HepG2 (cell line): Measurements from ENCODE around the gene ABHD17A. TPM values are rescaled to one million over a fixed set of nuclear protein-coding genes. Genes with fewer than 3 reads are reported as not detected.

ENCODE experiments used
- AGO1 ChIP-seq: fragments of 200-400 bp; formaldehyde crosslinking; IDR thresholded peaks from 2 replicates; pipeline ENCODE4 v1.6.1; 2017; ENCODE audit warnings: mild to moderate bottlenecking, low read depth, low read length, moderate library complexity; ENCODE audit not compliant: poor library complexity, severe bottlenecking
- ATF7-NPFF ChIP-seq: sonication (generic); formaldehyde crosslinking; IDR thresholded peaks from 2 replicates; pipeline ENCODE4 v1.8.1; 2023; ENCODE audit warnings: mild to moderate bottlenecking, low read depth, missing genetic modification reagents, moderate library complexity
- FOXA3 ChIP-seq: IDR thresholded peaks from 2 replicates; pipeline ENCODE4 v1.6.1; 2016; ENCODE audit warnings: missing genetic modification reagents, missing compliant biosample characterization
- HMG20A ChIP-seq: IDR thresholded peaks from 2 replicates; pipeline ENCODE4 v1.6.1; 2016; ENCODE audit warnings: borderline replicate concordance
- HNF4G ChIP-seq, 2 experiments: sonication (generic) in 1 of 2; formaldehyde crosslinking in 1 of 2; IDR thresholded peaks; 2 replicates each; pipeline versions ENCODE4 v1.4.0 to v1.6.1; 2011 to 2020; ENCODE audit warnings: borderline replicate concordance in 2 of 2, low read depth in 2 of 2, mild to moderate bottlenecking in 2 of 2, low read length in 1 of 2, missing genetic modification reagents in 1 of 2, moderate library complexity in 1 of 2
- IRF2 ChIP-seq: IDR thresholded peaks from 2 replicates; pipeline ENCODE4 v1.6.1; 2018; ENCODE audit warnings: missing genetic modification reagents, missing compliant biosample characterization
- MYNN ChIP-seq: sonication (generic); formaldehyde crosslinking; IDR thresholded peaks from 2 replicates; pipeline ENCODE4 v1.4.0; 2020; ENCODE audit warnings: mild to moderate bottlenecking, low read depth, missing genetic modification reagents
- MZF1 ChIP-seq: sonication (generic); formaldehyde crosslinking; IDR thresholded peaks from 2 replicates; pipeline ENCODE4 v1.8.1; 2023; ENCODE audit warnings: mild to moderate bottlenecking, missing genetic modification reagents, borderline replicate concordance
- PITX1 ChIP-seq: sonication (generic); formaldehyde crosslinking; IDR thresholded peaks from 2 replicates; pipeline ENCODE4 v1.5.1; 2020; ENCODE audit warnings: mild to moderate bottlenecking, missing genetic modification reagents
- PPARG ChIP-seq: conservative IDR thresholded peaks from 2 replicates; pipeline ENCODE4 v1.6.1; 2016; ENCODE audit warnings: missing biosample characterization, missing genetic modification reagents
- SAP130 ChIP-seq: IDR thresholded peaks from 2 replicates; pipeline ENCODE4 v1.6.1; 2016; ENCODE audit warnings: low read depth
- ZNF12 ChIP-seq: sonication (generic); formaldehyde crosslinking; IDR thresholded peaks from 2 replicates; pipeline ENCODE4 v1.5.0; 2020; ENCODE audit warnings: missing genetic modification reagents
- ZNF552 ChIP-seq: sonication (generic); formaldehyde crosslinking; IDR thresholded peaks from 2 replicates; pipeline ENCODE4 v1.9.0; 2022; ENCODE audit warnings: missing genetic modification reagents, mild to moderate bottlenecking, borderline replicate concordance
- polyA plus RNA-seq, 8 experiments: library from polyadenylated mRNA; depleted of rRNA in 3 of 8; stranded (reverse) in 7 of 8; unstranded in 1 of 8; fragments of >200 nt; fragmentation: Illumina TruSeq in 4 of 8; extraction: Trizol in 4 of 8; gene quantifications; 2 replicates each; pipeline versions ENCODE4 v1.2.1 to v1.2.3, GENCODE V29; 2011 to 2016; ENCODE audit warnings: low read depth in 4 of 8, missing spikeins in 1 of 8, mixed read lengths in 1 of 8; ENCODE audit not compliant: insufficient read depth in 1 of 8
- total RNA-seq, 5 experiments: library from RNA; depleted of rRNA; stranded (reverse); fragments of >200 nt; fragmentation: Illumina TruSeq; extraction: Trizol; gene quantifications; 2 replicates each; pipeline ENCODE4 v1.2.3, GENCODE V29; 2016; ENCODE audit warnings: low read depth in 1 of 5
- TF ChIP-seq, protein P1 (sequence below): IDR thresholded peaks from 2 replicates; pipeline ENCODE4 v1.6.1; 2016; ENCODE audit warnings: low read depth, control low read depth
- TF ChIP-seq, protein P2 (sequence below), 2 experiments: fragments of 450-650 bp in 1 of 2; sonication (generic) in 1 of 2; formaldehyde crosslinking in 1 of 2; IDR thresholded peaks; 2 replicates each; pipeline versions ENCODE4 v1.6.1 to v1.8.0; 2016 to 2022; ENCODE audit warnings: antibody characterized with exemption in 1 of 2, mild to moderate bottlenecking in 1 of 2, missing genetic modification reagents in 1 of 2

ABHD17A gene
- total and polyA plus RNA-seq, 2 of the 13 experiments (the other 11 are each of a cell fraction or from before 2014, with no cell fraction given): 27.7 to 40.8 TPM

DNA sequence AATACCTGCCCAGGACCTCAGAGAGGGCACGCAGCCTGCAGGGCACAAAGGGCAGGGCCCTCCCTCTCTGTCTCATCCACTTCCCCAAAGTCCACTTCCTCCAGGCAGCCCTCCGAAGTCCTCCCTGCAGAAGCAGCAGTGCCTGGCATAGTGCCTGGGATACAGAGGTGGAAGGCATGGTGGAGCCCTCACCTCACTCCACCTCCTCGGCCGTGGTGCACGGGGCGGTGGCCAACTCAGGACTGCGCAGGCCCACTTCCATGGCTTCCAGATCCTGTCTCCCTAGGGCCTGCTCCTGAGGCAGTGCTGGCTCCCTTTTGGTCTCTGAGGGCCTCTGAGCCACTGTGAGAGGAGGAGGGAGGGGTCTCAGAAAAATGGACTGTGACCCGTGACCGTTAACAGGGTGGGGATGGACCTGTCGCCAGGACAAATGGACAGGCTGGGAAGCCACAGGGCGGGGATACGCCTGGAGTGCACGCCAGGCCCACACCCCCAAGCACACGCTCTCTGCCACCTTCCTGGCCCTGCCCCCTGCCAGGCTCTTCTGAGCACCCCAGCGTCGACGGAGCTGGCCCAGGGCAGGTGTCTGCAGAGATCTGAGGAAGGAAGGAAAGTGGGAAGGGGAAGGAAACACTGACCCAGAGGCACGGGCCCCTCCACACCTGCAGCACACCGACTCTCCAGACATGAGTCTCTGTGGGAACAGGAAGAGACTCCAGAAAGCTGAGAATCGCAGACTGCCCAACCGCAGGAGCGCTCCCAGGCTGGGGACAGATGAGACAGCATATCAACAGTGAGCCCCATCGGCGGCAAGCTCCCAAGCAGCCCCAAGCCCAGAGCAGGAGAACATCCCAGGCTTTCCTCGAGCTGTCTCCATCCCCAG lies 45.4 kb downstream of the ABHD17A start (continued):
- no peak for TF ChIP-seq ZNF12
- TF ChIP-seq HNF4G (IDR thresholded peaks at IDR 0.05; ENCODE audit: borderline replicate concordance, low read depth, low read length): 0 out of 2 replicates have a peak, but pooled peaks have one; percentile 47
- TF ChIP-seq HNF4G (CRISPR knock-in tag; IDR thresholded peaks at IDR 0.05; ENCODE audit: borderline replicate concordance, low read depth): 0 out of 2 replicates have a peak, but pooled peaks have one; percentile 20
- TF ChIP-seq MZF1 (CRISPR knock-in tag): no peak
- TF ChIP-seq PPARG (CRISPR knock-in tag): no peak
- no peak for TF ChIP-seq AGO1
- TF ChIP-seq ATF7-NPFF: no peak
- TF ChIP-seq SAP130 (CRISPR knock-in tag): peak; percentile 68
- TF ChIP-seq HMG20A (CRISPR knock-in tag): no peak
- TF ChIP-seq, protein P1, sequence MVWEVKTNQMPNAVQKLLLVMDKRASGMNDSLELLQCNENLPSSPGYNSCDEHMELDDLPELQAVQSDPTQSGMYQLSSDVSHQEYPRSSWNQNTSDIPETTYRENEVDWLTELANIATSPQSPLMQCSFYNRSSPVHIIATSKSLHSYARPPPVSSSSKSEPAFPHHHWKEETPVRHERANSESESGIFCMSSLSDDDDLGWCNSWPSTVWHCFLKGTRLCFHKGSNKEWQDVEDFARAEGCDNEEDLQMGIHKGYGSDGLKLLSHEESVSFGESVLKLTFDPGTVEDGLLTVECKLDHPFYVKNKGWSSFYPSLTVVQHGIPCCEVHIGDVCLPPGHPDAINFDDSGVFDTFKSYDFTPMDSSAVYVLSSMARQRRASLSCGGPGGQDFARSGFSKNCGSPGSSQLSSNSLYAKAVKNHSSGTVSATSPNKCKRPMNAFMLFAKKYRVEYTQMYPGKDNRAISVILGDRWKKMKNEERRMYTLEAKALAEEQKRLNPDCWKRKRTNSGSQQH (CRISPR knock-in tag): no peak
- no peak for TF ChIP-seq IRF2
- no peak for TF ChIP-seq FOXA3 (CRISPR knock-in tag)
- no peak for TF ChIP-seq PITX1 (CRISPR knock-in tag)
- TF ChIP-seq, protein P2, sequence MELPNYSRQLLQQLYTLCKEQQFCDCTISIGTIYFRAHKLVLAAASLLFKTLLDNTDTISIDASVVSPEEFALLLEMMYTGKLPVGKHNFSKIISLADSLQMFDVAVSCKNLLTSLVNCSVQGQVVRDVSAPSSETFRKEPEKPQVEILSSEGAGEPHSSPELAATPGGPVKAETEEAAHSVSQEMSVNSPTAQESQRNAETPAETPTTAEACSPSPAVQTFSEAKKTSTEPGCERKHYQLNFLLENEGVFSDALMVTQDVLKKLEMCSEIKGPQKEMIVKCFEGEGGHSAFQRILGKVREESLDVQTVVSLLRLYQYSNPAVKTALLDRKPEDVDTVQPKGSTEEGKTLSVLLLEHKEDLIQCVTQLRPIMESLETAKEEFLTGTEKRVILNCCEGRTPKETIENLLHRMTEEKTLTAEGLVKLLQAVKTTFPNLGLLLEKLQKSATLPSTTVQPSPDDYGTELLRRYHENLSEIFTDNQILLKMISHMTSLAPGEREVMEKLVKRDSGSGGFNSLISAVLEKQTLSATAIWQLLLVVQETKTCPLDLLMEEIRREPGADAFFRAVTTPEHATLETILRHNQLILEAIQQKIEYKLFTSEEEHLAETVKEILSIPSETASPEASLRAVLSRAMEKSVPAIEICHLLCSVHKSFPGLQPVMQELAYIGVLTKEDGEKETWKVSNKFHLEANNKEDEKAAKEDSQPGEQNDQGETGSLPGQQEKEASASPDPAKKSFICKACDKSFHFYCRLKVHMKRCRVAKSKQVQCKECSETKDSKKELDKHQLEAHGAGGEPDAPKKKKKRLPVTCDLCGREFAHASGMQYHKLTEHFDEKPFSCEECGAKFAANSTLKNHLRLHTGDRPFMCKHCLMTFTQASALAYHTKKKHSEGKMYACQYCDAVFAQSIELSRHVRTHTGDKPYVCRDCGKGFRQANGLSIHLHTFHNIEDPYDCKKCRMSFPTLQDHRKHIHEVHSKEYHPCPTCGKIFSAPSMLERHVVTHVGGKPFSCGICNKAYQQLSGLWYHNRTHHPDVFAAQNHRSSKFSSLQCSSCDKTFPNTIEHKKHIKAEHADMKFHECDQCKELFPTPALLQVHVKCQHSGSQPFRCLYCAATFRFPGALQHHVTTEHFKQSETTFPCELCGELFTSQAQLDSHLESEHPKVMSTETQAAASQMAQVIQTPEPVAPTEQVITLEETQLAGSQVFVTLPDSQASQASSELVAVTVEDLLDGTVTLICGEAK (IDR thresholded peaks at IDR 0.05): no peak
- TF ChIP-seq, protein P2 (CRISPR knock-in tag; IDR thresholded peaks at IDR 0.05): no peak
- TF ChIP-seq MYNN (CRISPR knock-in tag): no peak
- no peak for TF ChIP-seq ZNF552 (CRISPR knock-in tag)
